Measurements from ENCODE around the gene TMEM63C.

Gene TMEM63C

DNA sequence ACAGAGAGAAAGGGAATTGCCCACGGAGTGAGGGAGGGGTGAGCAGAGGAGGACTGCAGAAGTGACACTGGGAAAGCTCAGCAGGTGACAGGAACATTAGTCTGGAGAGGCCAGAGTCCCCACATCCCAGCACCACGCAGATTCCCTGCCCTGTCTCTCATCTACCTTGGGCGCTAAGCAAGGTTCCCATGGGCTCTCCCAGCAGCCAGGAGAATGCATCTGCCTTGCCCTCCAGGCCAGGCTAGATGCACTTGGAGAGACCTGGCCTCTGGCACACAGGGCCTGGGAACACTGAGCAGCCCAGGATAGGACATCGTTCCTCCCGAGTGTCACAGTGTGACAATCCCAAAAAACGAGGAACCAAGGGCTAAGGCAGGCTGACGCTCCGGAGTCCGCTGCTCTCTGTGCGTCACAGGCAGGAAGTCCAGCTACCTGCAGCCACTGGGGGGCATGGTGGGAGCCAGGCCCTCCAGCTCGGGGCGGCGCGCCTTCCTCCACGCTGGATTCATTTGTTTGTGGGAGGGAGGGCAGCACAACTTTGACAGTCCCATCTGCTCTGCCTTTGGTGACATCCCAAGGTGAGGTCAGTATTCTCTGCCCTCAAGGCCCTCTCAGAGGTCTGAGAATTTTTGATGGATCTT, 94.8 kb downstream of the TMEM63C start:
- no peaks in the 10 kb centered on the region for H3K9me3 ChIP-seq (ENCODE audit: insufficient read depth, low read depth, low read length)
- H3K79me2 ChIP-seq (ENCODE audit: insufficient read depth, low read length): no peaks in the 10 kb centered on the region
- no peak overlapping the region for H2AFZ ChIP-seq (ENCODE audit: low read length)
- H3K4me3 ChIP-seq (ENCODE audit: low read length, poor library complexity, severe bottlenecking): no peak overlapping the region
- no peaks in the 10 kb centered on the region for H3K27me3 ChIP-seq (ENCODE audit: insufficient read depth, low read length, poor library complexity, severe bottlenecking)
- H3K4me1 ChIP-seq (ENCODE audit: insufficient read depth, low read length, poor library complexity, severe bottlenecking): no peaks in the 10 kb centered on the region
- no peak overlapping the region for H3K4me2 ChIP-seq (ENCODE audit: low read depth, low read length, poor library complexity, severe bottlenecking)
- no peak overlapping the region for H3K9ac ChIP-seq (ENCODE audit: low read depth, low read length, poor library complexity, severe bottlenecking)
- H3F3A ChIP-seq (ENCODE audit: low read depth): no peaks in the 10 kb centered on the region
- TF ChIP-seq, protein P1, sequence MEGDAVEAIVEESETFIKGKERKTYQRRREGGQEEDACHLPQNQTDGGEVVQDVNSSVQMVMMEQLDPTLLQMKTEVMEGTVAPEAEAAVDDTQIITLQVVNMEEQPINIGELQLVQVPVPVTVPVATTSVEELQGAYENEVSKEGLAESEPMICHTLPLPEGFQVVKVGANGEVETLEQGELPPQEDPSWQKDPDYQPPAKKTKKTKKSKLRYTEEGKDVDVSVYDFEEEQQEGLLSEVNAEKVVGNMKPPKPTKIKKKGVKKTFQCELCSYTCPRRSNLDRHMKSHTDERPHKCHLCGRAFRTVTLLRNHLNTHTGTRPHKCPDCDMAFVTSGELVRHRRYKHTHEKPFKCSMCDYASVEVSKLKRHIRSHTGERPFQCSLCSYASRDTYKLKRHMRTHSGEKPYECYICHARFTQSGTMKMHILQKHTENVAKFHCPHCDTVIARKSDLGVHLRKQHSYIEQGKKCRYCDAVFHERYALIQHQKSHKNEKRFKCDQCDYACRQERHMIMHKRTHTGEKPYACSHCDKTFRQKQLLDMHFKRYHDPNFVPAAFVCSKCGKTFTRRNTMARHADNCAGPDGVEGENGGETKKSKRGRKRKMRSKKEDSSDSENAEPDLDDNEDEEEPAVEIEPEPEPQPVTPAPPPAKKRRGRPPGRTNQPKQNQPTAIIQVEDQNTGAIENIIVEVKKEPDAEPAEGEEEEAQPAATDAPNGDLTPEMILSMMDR (conservative IDR thresholded peaks at IDR 0.05; ENCODE audit: low read length): no peak
- no peak for TF ChIP-seq EZH2phosphoT487 (IDR thresholded peaks at IDR 0.05; ENCODE audit: borderline replicate concordance)
- H3K9me2 ChIP-seq (replicated peaks; ENCODE audit: low read depth, low read length): no peaks in the 10 kb centered on the region
- H4K20me1 ChIP-seq (ENCODE audit: insufficient read depth, low read length, poor library complexity, severe bottlenecking): no peaks in the 10 kb centered on the region
- peaks cover 3% of the 10 kb centered on the region; the same call in 1 of the 2 replicates for H3K36me3 ChIP-seq (ENCODE audit: insufficient read depth, low read length)

GRCh38 chr14:77276959-77277358, 95.4 kb downstream of the TMEM63C start:
- no peak overlapping the region for H3K4me2 ChIP-seq (ENCODE audit: low read depth, low read length, poor library complexity, severe bottlenecking)
- peaks cover 3% of the 10 kb centered on the region; the same call in 1 of the 2 replicates for H3K36me3 ChIP-seq (ENCODE audit: insufficient read depth, low read length)
- H3K4me1 ChIP-seq (ENCODE audit: insufficient read depth, low read length, poor library complexity, severe bottlenecking): no peaks in the 10 kb centered on the region
- H3K9ac ChIP-seq (ENCODE audit: low read depth, low read length, poor library complexity, severe bottlenecking): no peak overlapping the region
- H3K9me2 ChIP-seq (replicated peaks; ENCODE audit: low read depth, low read length): no peaks in the 10 kb centered on the region
- H3K27me3 ChIP-seq (ENCODE audit: insufficient read depth, low read length, poor library complexity, severe bottlenecking): no peaks in the 10 kb centered on the region
- no peak for TF ChIP-seq EZH2phosphoT487 (IDR thresholded peaks at IDR 0.05; ENCODE audit: borderline replicate concordance)
- TF ChIP-seq, protein P1 (conservative IDR thresholded peaks at IDR 0.05; ENCODE audit: low read length): no peak
- H2AFZ ChIP-seq (ENCODE audit: low read length): no peak overlapping the region
- no peaks in the 10 kb centered on the region for H3K9me3 ChIP-seq (ENCODE audit: insufficient read depth, low read depth, low read length)
- H3F3A ChIP-seq (ENCODE audit: low read depth): no peaks in the 10 kb centered on the region
- H3K4me3 ChIP-seq (ENCODE audit: low read length, poor library complexity, severe bottlenecking): no peak overlapping the region
- H3K79me2 ChIP-seq (ENCODE audit: insufficient read depth, low read length): no peaks in the 10 kb centered on the region
- no peaks in the 10 kb centered on the region for H4K20me1 ChIP-seq (ENCODE audit: insufficient read depth, low read length, poor library complexity, severe bottlenecking)

DNA sequence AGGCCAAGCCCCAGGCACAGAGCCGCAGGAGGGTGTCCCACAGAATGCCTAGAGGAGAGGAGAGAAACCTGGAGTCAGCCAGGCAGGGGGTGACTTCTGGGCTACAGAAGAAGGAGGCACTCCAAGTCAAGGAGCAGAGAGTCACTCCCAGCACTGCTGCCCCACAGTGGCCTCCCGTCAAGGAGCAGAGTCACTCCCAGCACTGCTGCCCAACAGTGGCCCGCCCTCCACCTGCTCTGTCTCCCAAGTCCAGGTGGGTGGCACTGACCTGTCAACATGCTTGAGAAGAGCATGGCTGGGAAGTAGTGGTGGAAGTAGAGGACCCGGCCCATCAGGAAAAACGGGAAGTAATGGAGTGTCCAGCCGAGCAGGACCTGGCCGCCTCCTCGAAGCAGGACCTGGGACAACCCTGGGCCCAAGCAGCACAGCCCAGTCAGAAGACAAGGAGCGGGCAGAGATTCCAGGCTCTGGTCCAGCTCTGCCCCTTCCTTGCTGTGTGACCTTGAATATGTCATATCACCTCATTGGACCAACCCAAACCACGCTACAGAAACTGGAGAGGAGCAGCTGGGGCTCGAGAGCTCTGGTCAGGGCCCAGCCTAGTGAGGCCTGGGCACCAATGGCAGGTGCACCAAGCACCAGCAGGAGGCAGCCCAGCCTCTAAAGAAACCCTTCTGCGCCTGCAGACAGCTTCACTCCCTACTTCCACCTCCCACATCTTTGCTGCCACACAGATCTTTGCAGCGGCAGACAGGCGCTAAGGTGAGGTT, 97.0 kb downstream of the TMEM63C start:
- peaks cover 11% of the 10 kb centered on the region; the same call in 1 of the 2 replicates for H3K36me3 ChIP-seq (ENCODE audit: insufficient read depth, low read length)
- H3F3A ChIP-seq (ENCODE audit: low read depth): no peaks in the 10 kb centered on the region
- no peaks in the 10 kb centered on the region for H4K20me1 ChIP-seq (ENCODE audit: insufficient read depth, low read length, poor library complexity, severe bottlenecking)
- H3K9ac ChIP-seq (ENCODE audit: low read depth, low read length, poor library complexity, severe bottlenecking): no peak overlapping the region
- H3K9me2 ChIP-seq (replicated peaks; ENCODE audit: low read depth, low read length): no peaks in the 10 kb centered on the region
- no peak overlapping the region for H3K4me2 ChIP-seq (ENCODE audit: low read depth, low read length, poor library complexity, severe bottlenecking)
- H3K27me3 ChIP-seq (ENCODE audit: insufficient read depth, low read length, poor library complexity, severe bottlenecking): no peaks in the 10 kb centered on the region
- no peaks in the 10 kb centered on the region for H3K4me1 ChIP-seq (ENCODE audit: insufficient read depth, low read length, poor library complexity, severe bottlenecking)
- H2AFZ ChIP-seq (ENCODE audit: low read length): no peak overlapping the region
- H3K4me3 ChIP-seq (ENCODE audit: low read length, poor library complexity, severe bottlenecking): no peak overlapping the region
- TF ChIP-seq, protein P1 (conservative IDR thresholded peaks at IDR 0.05; ENCODE audit: low read length): no peak
- no peak for TF ChIP-seq EZH2phosphoT487 (IDR thresholded peaks at IDR 0.05; ENCODE audit: borderline replicate concordance)
- H3K9me3 ChIP-seq (ENCODE audit: insufficient read depth, low read depth, low read length): no peaks in the 10 kb centered on the region
- H3K79me2 ChIP-seq (ENCODE audit: insufficient read depth, low read length): no peaks in the 10 kb centered on the region
